Measurements from ENCODE around the gene PAQR5. TPM values are rescaled to one million over a fixed set of nuclear protein-coding genes. Genes with fewer than 3 reads are reported as not detected.

The PAQR5 gene
- total and polyA plus RNA-seq, 4 donors = 2.3 to 22.6 (median 10.5) TPM

DNA sequence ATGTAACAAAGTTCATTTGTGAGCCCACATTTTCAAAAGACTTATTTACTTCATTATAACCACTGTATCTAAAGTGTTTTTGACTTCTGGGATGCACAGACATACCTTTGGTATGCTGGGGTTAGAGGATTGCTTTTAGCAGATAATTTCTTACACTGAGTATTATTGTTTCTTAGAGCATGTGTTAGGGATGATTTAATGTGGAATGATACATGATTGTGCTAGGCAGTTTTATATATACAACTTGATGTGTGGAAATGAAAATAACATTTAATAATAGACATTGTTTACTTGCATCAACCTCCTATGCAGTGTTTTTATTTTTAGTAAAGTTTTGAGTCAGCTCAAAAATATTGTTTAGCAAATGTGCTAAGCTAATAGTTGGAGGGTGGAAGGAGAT lies 118.9 kb downstream of the PAQR5 start:
- TF ChIP-seq, protein P1, sequence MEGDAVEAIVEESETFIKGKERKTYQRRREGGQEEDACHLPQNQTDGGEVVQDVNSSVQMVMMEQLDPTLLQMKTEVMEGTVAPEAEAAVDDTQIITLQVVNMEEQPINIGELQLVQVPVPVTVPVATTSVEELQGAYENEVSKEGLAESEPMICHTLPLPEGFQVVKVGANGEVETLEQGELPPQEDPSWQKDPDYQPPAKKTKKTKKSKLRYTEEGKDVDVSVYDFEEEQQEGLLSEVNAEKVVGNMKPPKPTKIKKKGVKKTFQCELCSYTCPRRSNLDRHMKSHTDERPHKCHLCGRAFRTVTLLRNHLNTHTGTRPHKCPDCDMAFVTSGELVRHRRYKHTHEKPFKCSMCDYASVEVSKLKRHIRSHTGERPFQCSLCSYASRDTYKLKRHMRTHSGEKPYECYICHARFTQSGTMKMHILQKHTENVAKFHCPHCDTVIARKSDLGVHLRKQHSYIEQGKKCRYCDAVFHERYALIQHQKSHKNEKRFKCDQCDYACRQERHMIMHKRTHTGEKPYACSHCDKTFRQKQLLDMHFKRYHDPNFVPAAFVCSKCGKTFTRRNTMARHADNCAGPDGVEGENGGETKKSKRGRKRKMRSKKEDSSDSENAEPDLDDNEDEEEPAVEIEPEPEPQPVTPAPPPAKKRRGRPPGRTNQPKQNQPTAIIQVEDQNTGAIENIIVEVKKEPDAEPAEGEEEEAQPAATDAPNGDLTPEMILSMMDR (IDR thresholded peaks at IDR 0.05; ENCODE audit: control extremely low read depth, extremely low read depth) = no peak
- ATAC-seq (ENCODE audit: insufficient read depth, low FRiP score) (no peak), DNase-seq (no peak)
- Histone ChIP-seq H3K27me3 (ENCODE audit: control insufficient read depth in 3 of 3, insufficient read depth in 3 of 3, low read length in 2 of 3) (no peaks in the 10 kb centered on the region), H3K9me3 (ENCODE audit: control insufficient read depth in 4 of 4, insufficient read depth in 3 of 4, low read length in 3 of 4) (no peaks in the 10 kb centered on the region), H3K4me3 (no peak overlapping the region), H3K4me1 (ENCODE audit: control insufficient read depth in 5 of 5, insufficient read depth in 5 of 5, low read length in 5 of 5) (peaks cover 0 to 8% (median 0%) of the 10 kb centered on the region in 5 donors), H3K27ac (ENCODE audit: low read depth in 1 of 2, low read length in 1 of 2) (no peak overlapping the region), H3K36me3 (ENCODE audit: control insufficient read depth in 4 of 4, insufficient read depth in 4 of 4, low read length in 4 of 4) (peaks cover 0 to 12% (median 3%) of the 10 kb centered on the region in 4 donors), H3K9ac (ENCODE audit: insufficient read depth in 1 of 2, low read length in 2 of 2) (no peak overlapping the region)

DNA sequence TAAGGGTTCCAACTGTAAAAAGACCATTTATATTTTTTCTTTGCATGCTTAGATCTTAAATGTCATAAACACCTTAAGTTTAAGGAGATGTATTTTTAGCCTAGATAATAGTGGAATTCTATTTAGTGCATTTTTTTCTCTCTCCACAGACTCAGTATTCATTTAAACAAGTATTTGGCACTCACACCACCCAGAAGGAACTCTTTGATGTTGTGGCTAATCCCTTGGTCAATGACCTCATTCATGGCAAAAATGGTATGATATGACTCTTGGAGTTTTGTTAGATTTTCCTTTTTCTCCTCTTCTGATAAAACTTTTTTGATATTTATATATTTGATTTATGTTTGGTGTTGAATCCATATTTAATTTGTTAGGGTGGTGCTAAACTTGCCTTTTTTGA lies 122.8 kb downstream of the PAQR5 start:
- Histone ChIP-seq H3K9me3 (ENCODE audit: control insufficient read depth in 4 of 4, insufficient read depth in 3 of 4, low read length in 3 of 4) (no peaks in the 10 kb centered on the region), H3K4me1 (ENCODE audit: control insufficient read depth in 5 of 5, insufficient read depth in 5 of 5, low read length in 5 of 5) (no peaks in the 10 kb centered on the region), H3K27ac (ENCODE audit: low read depth in 1 of 2, low read length in 1 of 2) (no peak overlapping the region), H3K4me3 (no peak overlapping the region), H3K9ac (ENCODE audit: insufficient read depth in 1 of 2, low read length in 2 of 2) (no peak overlapping the region), H3K36me3 (ENCODE audit: control insufficient read depth in 4 of 4, insufficient read depth in 4 of 4, low read length in 4 of 4) (peaks cover 0 to 15% (median 6%) of the 10 kb centered on the region in 4 donors), H3K27me3 (ENCODE audit: control insufficient read depth in 3 of 3, insufficient read depth in 3 of 3, low read length in 2 of 3) (no peaks in the 10 kb centered on the region)
- DNase-seq (no peak), ATAC-seq (ENCODE audit: insufficient read depth, low FRiP score) (no peak)
- TF ChIP-seq, protein P1 (IDR thresholded peaks at IDR 0.05; ENCODE audit: control extremely low read depth, extremely low read depth) = no peak

DNA sequence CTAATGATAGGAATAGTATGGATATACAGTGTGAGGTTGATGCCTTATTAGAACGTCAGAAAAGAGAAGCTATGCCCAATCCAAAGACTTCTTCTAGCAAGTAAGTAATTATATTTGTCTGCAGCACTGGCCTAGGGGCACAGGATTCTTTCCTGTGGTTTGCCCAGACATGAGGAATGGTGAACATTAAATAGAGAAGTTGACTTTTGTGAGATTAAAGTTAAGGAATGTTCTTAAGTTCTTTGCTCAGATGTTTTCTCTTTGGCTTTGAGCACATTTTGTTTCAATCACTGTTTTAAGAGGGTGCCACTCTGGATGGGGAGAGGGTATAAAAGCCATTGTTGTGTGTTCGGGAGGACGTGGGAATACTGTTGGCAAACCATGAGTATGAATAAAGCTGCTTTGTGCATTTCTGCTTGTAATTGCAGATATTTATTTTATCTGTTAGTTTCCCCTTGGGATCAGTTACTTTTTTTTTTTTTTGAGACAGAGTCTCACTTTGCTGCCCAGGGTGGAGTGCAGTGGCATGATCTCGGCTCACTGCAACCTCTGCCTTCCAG lies 123.7 kb downstream of the PAQR5 start:
- Histone ChIP-seq H3K27ac (ENCODE audit: low read depth in 1 of 2, low read length in 1 of 2) (no peak overlapping the region), H3K9ac (ENCODE audit: insufficient read depth in 1 of 2, low read length in 2 of 2) (no peak overlapping the region), H3K4me1 (ENCODE audit: control insufficient read depth in 5 of 5, insufficient read depth in 5 of 5, low read length in 5 of 5) (no peaks in the 10 kb centered on the region), H3K36me3 (ENCODE audit: control insufficient read depth in 4 of 4, insufficient read depth in 4 of 4, low read length in 4 of 4) (peaks cover 0 to 17% (median 7%) of the 10 kb centered on the region in 4 donors), H3K27me3 (ENCODE audit: control insufficient read depth in 3 of 3, insufficient read depth in 3 of 3, low read length in 2 of 3) (no peaks in the 10 kb centered on the region), H3K4me3 (no peak overlapping the region), H3K9me3 (ENCODE audit: control insufficient read depth in 4 of 4, insufficient read depth in 3 of 4, low read length in 3 of 4) (no peaks in the 10 kb centered on the region)
- no peak for ATAC-seq (ENCODE audit: insufficient read depth, low FRiP score)
- DNase-seq = no peak
- 86 to 87% methylated on average over 4 of the region's 4 CpGs for WGBS, 2 donors
- TF ChIP-seq, protein P1 (IDR thresholded peaks at IDR 0.05; ENCODE audit: control extremely low read depth, extremely low read depth) = no peak

DNA sequence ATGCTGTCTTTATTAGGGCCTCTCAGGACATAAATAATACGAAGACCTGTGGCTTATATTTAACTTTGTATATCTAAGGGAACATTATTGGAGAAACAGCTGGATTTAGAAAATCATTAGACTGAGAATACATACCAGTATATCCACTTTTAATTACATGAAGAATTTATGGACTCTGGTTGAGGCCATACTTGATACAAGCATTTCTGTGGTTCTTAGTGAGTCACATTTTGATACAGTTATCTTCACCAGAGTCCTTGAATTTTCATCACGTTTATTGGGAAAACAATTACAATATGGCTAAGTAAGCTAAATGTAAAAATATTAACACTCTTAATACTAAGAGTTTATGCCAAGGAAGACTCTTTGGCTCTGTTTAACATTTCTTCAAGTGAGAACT lies 125.3 kb downstream of the PAQR5 start:
- H3K9ac ChIP-seq (ENCODE audit: insufficient read depth in 1 of 2, low read length in 2 of 2) = no peak overlapping the region
- H3K27me3 ChIP-seq (ENCODE audit: control insufficient read depth in 3 of 3, insufficient read depth in 3 of 3, low read length in 2 of 3) = no peaks in the 10 kb centered on the region
- no peaks in the 10 kb centered on the region for H3K4me1 ChIP-seq (ENCODE audit: control insufficient read depth in 5 of 5, insufficient read depth in 5 of 5, low read length in 5 of 5)
- H3K9me3 ChIP-seq (ENCODE audit: control insufficient read depth in 4 of 4, insufficient read depth in 3 of 4, low read length in 3 of 4) = no peaks in the 10 kb centered on the region
- TF ChIP-seq, protein P1 (IDR thresholded peaks at IDR 0.05; ENCODE audit: control extremely low read depth, extremely low read depth) = no peak
- ATAC-seq (ENCODE audit: insufficient read depth, low FRiP score) (no peak), DNase-seq (no peak)
- peaks cover 0 to 24% (median 9%) of the 10 kb centered on the region in 4 donors for H3K36me3 ChIP-seq (ENCODE audit: control insufficient read depth in 4 of 4, insufficient read depth in 4 of 4, low read length in 4 of 4)
- no peak overlapping the region for H3K27ac ChIP-seq (ENCODE audit: low read depth in 1 of 2, low read length in 1 of 2)
- no peak overlapping the region for H3K4me3 ChIP-seq
- WGBS, 2 donors = 89 to 95% methylated on average over 2 of the region's 2 CpGs
